ENCODE data around the gene NYNRIN. TPM values are rescaled to one million over a fixed set of nuclear protein-coding genes. Genes with fewer than 3 reads are reported as not detected.
A peak's percentile ranks its signal among the peaks of the same experiment; 100 is the strongest.

Gene NYNRIN
- total RNA-seq, 1 experiment from 2014 or later, result 2.7 TPM

DNA sequence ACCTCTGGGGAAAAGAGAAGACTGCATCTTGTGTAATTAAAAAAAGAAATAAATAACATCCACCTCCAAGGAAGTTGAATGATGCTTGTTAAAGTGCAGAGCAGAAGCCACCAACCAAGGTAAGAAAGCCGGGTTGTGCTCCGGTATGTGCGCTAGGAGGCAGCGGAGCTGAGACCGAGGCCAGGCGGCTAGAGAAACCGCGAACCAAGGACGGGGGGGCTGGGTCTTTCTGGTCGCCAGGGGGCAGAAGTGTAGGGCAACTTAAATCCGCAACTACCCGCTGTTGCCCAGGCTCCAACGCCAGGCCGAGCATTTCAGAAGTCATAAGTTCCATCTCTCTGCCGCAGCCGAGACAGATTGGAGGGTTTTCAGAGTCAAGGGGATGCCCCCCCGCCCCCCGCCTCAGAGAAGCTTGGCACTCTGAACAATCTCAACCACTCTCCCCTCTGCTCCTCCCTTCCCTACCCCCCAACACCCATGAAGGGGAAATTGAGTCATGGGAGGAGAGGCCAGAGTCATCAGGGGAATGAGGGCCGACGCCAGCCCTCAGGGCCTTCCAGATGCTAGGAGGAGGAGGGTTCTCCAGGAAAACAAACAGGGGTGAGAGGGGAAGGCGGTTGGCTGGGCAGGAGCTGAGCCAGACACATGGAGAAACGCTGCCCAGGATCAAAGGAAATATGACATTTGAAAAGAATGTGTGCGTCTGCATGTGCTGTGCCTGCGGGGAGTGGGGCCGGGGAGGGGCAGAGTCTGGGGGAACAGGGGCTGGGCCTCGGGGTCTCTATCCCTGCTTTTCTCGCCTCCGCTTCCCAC lies 33.0 kb upstream of the NYNRIN start:
- Histone ChIP-seq H3K4me3 (ENCODE audit: low read length) (peak overlapping the region; percentile 63), H3K36me3 (ENCODE audit: low read depth, low read length) (no peaks in the 10 kb centered on the region), H3K9ac (ENCODE audit: low read length) (peak overlapping the region; percentile 65), H3K9me2 (replicated peaks; ENCODE audit: low read length) (no peaks in the 10 kb centered on the region), H3K79me2 (ENCODE audit: low read length) (no peaks in the 10 kb centered on the region), H3K27ac (ENCODE audit: low read length) (peak overlapping the region; percentile 73), H2AFZ (ENCODE audit: low read length) (peak overlapping the region; percentile 83), H3K4me1 (ENCODE audit: insufficient read depth, low read length) (peaks cover 24% of the 10 kb centered on the region), H3K9me3 (ENCODE audit: low read length) (no peaks in the 10 kb centered on the region), H3F3A (ENCODE audit: low read length, unreplicated experiment) (no peaks in the 10 kb centered on the region), H4K20me1 (ENCODE audit: low read length) (no peaks in the 10 kb centered on the region), H3K27me3 (ENCODE audit: low read length) (no peaks in the 10 kb centered on the region), H3K4me2 (ENCODE audit: low read length) (peak overlapping the region; percentile 96)
- DNase-seq (peak; percentile 87), ATAC-seq (peak; percentile 43)
- intact Hi-C loops (cut with micrococcal nuclease), result loop anchor here (1.0 to 2.0 kb wide), 4 partner anchors 33 to 77 kb away; partner anchors contain the start of gene SDR39U1
- CTCF ChIA-PET, result interaction anchor here (0.5 to 2.2 kb wide), 8 partner anchors 10 to 76 kb away, joined by 3 to 51 read pairs (median 4); no protein-coding TSS in a partner anchor
- TF ChIP-seq CTCF (conservative IDR thresholded peaks at IDR 0.05; ENCODE audit: low read depth, low read length) (peak; percentile 95), EZH2phosphoT487 (IDR thresholded peaks at IDR 0.05; ENCODE audit: borderline replicate concordance, low read length) (no peak)
- POLR2A ChIA-PET (ENCODE audit: unreplicated experiment), result interaction anchor here (0.7 to 1.3 kb wide), 3 partner anchors 14 to 65 kb away, joined by 7 to 45 read pairs (median 9); partner anchors contain the start of genes CBLN3 and KHNYN
- no TSS peak for BruUV-seq (replicated peaks)

DNA sequence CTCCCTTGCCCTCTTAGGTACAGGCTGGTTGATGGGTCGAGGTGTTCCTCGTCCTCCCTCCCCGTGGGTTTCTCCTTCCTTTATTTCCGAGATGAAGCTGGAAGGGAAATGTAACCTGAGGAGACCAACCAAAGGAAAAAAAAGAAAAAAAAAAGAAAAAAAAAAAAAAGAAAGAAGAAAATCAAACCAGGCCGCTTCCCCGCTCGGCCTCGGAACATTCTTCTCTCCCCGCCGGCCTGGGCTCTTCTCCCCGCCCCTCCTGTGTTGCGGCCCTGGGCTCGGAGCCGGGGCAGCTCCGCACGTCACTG lies 32.4 kb upstream of the NYNRIN start:
- ChIA-PET CTCF (interaction anchor here (0.6 to 2.2 kb wide), 6 partner anchors 11 to 76 kb away, joined by 3 to 51 read pairs (median 4); no protein-coding TSS in a partner anchor), POLR2A (ENCODE audit: unreplicated experiment) (interaction anchor here (1.0 to 1.3 kb wide), 2 partner anchors 63 to 65 kb away, joined by 7 to 45 read pairs; partner anchors contain the start of genes CBLN3 and KHNYN)
- H3K27ac ChIP-seq (ENCODE audit: low read length), result peak overlapping the region; percentile 73
- ATAC-seq, result no peak
- no peaks in the 10 kb centered on the region for H3K9me3 ChIP-seq (ENCODE audit: low read length)
- peaks cover 24% of the 10 kb centered on the region for H3K4me1 ChIP-seq (ENCODE audit: insufficient read depth, low read length)
- peak overlapping the region; percentile 96 for H3K4me2 ChIP-seq (ENCODE audit: low read length)
- no peaks in the 10 kb centered on the region for H4K20me1 ChIP-seq (ENCODE audit: low read length)
- no peaks in the 10 kb centered on the region for H3K27me3 ChIP-seq (ENCODE audit: low read length)
- DNase-seq, result no peak
- no peaks in the 10 kb centered on the region for H3K9me2 ChIP-seq (replicated peaks; ENCODE audit: low read length)
- TSS peak; percentile 69 for BruUV-seq (replicated peaks)
- intact Hi-C loops (cut with micrococcal nuclease), result loop anchor here (2.0 kb wide), 2 partner anchors 34 to 76 kb away; partner anchors contain the start of gene SDR39U1
- H3K4me3 ChIP-seq (ENCODE audit: low read length), result peak overlapping the region; percentile 63
- H3F3A ChIP-seq (ENCODE audit: low read length, unreplicated experiment), result no peaks in the 10 kb centered on the region
- H3K36me3 ChIP-seq (ENCODE audit: low read depth, low read length), result no peaks in the 10 kb centered on the region
- H3K9ac ChIP-seq (ENCODE audit: low read length), result peak overlapping the region; percentile 65
- TF ChIP-seq EZH2phosphoT487 (IDR thresholded peaks at IDR 0.05; ENCODE audit: borderline replicate concordance, low read length), result no peak
- no peak for TF ChIP-seq CTCF (conservative IDR thresholded peaks at IDR 0.05; ENCODE audit: low read depth, low read length)
- no peak for TF ChIP-seq EZH2 (IDR thresholded peaks at IDR 0.05; ENCODE audit: low read length, unreplicated experiment)
- H3K79me2 ChIP-seq (ENCODE audit: low read length), result no peaks in the 10 kb centered on the region
- peak overlapping the region; percentile 83 for H2AFZ ChIP-seq (ENCODE audit: low read length)

Measured in PC-3 (cell line).